Head of caudate nucleus (tissue), 42 donors: ENCODE results near the gene CARTPT.

Experiments used
- DNase-seq, 42 donors: peaks; one replicate each; pipeline versions ENCODE4 v3.0.0 to v3.0.0-alpha.2; 2020 to 2021; ENCODE audit warnings: mixed read lengths in 7 of 42
- intact Hi-C: fragments of 100-400 bp; cut with DNase I; formaldehyde crosslinking; loops from one replicate; pipeline ENCODE4 v1.15.0; 2022

Gene CARTPT

DNA sequence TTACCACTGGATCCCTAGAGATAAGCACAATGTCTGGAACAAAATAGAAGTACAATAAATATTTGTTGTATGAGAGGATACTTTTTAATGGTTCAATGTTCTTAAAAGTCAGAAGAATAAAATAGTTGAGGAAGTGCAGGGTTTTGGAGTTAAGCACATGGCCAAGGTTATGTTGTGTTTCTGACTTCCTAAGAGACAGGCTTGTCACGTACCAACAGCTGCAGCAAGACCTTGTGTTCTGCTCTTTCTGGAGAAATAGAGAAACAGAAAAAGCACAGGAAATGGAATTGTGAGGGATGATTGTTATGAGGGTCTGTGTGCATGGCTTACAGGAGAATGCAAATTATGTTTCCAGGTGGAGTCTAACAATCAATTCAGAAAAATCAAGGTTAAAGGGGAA lies 12.9 kb downstream of the CARTPT start:
- intact Hi-C loops, result no loop called here
- no peak for DNase-seq

GRCh38 chr5:71734141-71734540 lies 15.1 kb downstream of the CARTPT start:
- no peak for DNase-seq
- intact Hi-C loops, result no loop called here

GRCh38 chr5:71737931-71738539 lies 19.0 kb downstream of the CARTPT start:
- intact Hi-C loops, result no loop called here
- no peak for DNase-seq

DNA sequence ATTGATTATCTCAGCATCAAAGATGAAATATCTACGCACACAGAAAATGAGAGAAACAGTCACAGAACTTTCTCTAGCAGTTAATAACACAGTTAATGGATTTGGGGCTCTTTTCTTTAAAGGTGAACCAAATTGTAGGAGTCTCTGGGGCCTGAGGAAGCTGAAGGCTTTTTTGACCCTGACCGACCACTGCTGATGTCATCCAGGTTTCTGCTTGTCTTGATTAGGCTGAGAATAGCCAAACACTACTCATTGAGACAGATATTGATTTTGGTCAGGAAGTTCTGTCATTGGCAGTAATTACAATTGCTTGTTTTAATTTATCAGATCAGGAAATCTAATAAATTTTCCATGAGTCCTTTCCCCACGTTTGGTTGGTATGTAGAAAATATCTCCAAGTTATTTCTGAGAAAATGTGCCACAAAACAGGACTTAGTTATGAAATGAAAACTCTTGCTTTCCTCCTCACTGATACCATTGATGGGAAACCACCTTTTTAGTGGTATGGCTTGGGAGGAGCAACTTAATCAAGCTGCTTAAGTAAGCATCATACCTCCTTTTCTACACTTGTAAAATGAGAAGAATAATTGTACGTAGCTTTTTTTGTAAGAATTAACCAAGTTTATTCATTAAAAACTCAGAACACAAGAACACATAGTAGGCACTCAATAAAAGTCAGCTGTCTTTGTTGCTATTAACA lies 19.7 kb downstream of the CARTPT start:
- intact Hi-C loops, result no loop called here
- DNase-seq, result no peak

GRCh38 chr5:71740015-71740753 lies 21.1 kb downstream of the CARTPT start:
- DNase-seq, result no peak
- intact Hi-C loops, result no loop called here

DNA sequence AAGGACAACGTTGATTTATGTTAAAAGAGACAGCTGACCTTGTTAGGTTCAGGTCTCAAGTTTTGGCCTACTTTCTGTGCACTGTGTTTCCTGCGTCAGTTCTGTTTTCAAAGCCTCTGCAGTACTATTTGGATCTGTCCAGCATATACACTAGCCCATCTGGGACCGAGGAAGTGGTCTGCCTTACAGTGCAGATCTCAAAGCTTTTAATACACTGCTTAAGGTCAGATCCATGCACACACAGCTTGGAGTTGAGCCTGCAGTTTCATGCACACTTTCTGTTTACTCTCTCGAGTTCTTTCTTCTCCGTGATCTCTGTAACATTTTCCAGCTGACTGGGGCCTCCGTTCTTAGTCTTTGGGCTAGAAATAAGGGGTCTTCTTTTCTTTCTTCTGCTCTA lies 24.1 kb downstream of the CARTPT start:
- intact Hi-C loops, result no loop called here
- DNase-seq, result no peak

GRCh38 chr5:71744009-71744790 lies 25.1 kb downstream of the CARTPT start:
- no peak for DNase-seq
- intact Hi-C loops, result no loop called here

GRCh38 chr5:71747182-71747581 lies 28.1 kb downstream of the CARTPT start:
- intact Hi-C loops, result no loop called here

GRCh38 chr5:71748360-71748759 lies 29.3 kb downstream of the CARTPT start:
- intact Hi-C loops, result no loop called here
- peak in 6 of 42 donors; percentile 1 to 45 (median 18) for DNase-seq

More at GRCh38 chr5:71747182-71747581, 28.1 kb downstream of the CARTPT start:
- DNase-seq, result no peak

DNA sequence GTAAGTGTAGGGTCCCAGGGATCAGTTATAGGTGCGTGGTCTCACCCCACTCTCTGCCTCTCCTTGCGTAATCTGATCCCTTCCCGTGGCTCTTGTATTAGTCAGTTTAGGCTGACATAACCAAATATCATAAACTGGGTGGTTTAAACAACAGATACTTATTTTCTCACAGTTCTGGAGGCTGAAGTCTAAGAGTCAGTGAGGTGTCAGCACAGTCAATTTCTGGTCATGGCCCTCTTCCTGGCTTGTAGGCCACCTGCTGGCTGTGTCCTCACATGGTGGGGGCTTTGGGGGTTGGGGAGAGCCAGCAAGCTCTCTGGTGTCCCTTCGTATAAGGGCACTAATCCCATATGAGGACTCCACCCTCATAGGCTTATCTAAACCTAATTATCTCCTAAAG lies 32.3 kb downstream of the CARTPT start:
- intact Hi-C loops, result no loop called here
- DNase-seq, result no peak

DNA sequence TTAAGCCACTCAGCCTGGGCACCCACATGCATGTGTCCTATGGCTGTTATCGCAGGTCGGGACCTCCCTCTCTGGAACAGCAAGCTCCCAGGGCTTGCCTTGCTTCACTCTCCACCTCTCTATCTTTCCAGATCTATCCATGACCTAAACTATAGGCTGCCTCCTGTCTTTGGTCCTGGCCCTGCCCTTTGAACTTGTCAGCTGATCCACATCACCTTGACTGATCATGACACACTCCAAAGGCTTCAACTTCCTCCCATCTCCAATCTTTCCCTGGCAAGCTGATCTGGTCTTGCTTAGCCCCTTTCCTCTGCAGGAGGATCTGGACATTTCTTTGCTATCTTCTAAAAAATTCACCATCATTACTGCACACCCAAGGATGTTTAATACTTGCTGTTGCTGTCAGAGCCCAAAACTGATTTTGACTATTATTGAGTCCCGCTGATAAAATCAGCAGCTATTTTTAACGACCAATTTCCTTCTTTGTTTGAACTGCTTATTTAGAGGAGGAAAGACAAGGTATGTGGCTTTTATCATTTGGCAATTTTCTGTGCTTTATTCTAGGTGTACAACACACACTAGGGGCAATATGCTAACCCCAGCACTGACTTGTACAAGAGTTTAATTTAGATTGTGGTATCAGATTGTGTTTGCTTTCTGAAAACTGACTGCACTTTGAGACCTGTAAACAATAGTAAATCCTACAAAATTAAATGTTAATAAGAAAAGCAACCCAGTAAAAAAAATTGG lies 33.5 kb downstream of the CARTPT start:
- intact Hi-C loops, result no loop called here
- no peak for DNase-seq

DNA sequence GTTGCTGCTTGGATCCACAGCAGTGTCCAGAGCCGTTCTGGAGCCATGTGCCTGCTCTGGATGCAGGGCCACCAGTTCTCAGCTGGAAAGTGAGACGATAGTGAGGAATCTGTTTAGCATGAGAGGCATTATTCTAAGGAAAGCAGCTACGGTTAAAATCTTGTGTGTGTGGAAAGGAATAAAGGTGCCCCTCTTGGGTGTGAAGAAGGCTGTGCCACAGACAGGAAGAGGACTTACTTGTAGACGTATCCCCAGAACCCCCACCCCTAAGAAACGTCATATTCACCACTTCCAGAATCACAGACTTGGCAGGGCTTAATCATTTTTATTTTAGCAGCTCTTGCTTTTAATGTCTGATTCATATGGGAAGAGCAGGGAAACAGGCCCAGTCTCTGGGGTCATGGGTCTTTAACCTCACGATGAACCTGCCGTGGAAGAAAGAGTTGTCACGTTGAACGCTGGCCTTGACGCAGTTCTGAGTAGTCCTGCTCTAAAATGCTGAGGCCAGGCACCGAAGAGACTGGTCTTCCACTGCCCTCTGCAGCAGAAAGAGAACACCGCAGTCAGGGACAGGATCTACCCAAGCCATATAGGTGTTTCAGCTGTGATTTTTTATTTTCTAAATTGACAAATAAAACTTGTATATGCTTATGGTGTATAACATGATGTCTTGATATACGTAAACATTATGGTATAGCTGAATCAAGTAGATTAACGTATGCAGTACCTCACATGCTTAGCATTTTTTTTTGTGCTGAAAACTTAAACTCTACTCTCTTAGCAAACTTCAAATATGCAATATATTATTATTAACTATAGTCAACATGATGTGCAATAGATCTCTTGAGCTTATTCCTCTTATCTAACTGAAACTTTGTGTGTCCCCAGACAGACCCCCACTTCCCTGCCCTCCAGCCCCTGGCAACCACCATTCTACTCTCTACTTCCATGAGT lies 38.8 kb downstream of the CARTPT start:
- peak; percentile 35 to 90 (median 66) for DNase-seq
- intact Hi-C loops, result no loop called here

- no peak for DNase-seq
These were observed 43.8 kb downstream of the CARTPT start for GRCh38 chr5:71762826-71763225.

DNA sequence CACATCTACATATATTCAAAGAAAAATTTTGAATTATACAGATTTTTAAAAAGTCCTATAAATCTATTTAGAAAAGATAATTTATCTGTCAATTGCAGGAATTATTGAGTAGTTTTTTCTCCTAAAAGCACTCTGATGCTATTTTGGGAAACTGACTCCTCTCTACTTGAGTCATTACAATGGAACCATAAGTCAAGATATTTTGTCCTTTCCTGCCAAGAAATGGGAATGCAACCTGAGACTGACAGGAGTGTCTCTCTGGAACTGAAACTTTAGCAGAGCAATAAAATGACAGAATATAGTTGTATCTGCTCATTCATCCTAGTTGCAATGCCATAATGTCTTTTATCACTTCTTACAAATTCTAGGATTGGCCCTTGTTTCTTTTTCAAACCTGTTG lies 48.6 kb downstream of the CARTPT start:
- DNase-seq, result no peak
- intact Hi-C loops, result no loop called here

More at GRCh38 chr5:71762826-71763225, 43.8 kb downstream of the CARTPT start:
- intact Hi-C loops, result no loop called here

- no peak for DNase-seq
- intact Hi-C loops, result no loop called here
These were observed 50.2 kb downstream of the CARTPT start for GRCh38 chr5:71769287-71769686.

DNA sequence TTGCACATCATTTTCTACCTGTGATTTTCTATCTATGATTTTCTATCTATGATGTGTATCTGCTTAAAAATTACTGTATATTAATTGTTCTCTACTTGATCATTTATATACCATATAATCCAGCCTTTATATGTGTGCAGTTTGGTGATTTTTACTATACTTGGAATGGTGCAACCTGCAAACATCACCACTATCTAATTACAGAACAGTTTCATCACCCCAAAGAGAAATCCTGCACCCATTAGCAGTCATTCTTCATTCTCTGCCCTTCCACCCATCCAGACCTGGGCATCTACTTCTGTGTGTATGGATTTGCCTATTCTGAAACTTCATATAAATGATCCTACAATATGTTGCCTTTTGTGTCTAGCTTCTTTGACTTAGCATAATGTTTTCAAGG lies 51.3 kb downstream of the CARTPT start:
- intact Hi-C loops, result no loop called here
- DNase-seq, result no peak
